Raji (cell line): ENCODE results near the gene PCDHA4.

Source experiments
- POLR2A ChIP-seq: IDR thresholded peaks from 2 replicates; pipeline ENCODE4 v1.6.1; 2011; ENCODE audit warnings: low read depth, low read length, control low read depth; ENCODE audit not compliant: insufficient read depth

The PCDHA4 gene

DNA sequence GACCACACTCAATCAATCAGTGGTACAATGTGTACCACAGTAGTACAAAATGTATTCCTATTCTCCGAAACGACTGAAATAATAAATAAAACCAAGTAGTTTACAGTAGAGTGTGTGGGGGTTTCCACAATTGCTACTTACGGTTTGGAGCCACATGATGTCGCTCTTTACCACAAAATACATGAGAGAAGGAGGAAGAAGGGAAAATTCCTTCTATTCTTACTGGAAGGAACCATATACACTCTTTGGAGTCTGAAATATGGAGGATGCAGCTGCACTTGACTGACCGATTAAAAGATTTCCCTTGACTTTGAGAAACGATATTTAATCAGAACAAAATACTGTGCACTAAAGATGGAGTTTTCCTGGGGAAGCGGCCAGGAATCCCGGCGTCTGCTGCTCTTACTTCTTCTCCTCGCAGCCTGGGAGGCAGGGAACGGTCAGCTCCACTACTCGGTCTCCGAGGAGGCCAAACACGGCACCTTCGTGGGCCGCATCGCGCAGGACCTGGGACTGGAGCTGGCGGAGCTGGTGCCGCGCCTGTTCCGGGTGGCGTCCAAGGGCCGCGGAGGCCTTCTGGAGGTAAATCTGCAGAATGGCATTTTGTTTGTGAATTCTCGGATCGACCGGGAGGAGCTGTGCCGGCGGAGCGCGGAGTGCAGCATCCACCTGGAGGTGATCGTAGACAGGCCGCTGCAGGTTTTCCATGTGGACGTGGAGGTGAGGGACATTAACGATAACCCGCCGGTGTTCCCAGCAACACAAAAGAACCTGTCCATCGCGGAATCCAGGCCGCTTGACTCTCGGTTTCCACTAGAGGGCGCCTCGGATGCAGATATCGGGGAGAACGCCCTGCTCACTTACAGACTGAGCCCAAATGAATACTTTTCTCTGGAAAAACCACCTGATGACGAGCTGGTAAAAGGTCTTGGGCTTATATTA, at the start of gene PCDHA4:
Gene PCDHA4 (plus strand): TSS at position 235 of the 942 bp plus-strand sequence.
- TF ChIP-seq POLR2A, result no peak

DNA sequence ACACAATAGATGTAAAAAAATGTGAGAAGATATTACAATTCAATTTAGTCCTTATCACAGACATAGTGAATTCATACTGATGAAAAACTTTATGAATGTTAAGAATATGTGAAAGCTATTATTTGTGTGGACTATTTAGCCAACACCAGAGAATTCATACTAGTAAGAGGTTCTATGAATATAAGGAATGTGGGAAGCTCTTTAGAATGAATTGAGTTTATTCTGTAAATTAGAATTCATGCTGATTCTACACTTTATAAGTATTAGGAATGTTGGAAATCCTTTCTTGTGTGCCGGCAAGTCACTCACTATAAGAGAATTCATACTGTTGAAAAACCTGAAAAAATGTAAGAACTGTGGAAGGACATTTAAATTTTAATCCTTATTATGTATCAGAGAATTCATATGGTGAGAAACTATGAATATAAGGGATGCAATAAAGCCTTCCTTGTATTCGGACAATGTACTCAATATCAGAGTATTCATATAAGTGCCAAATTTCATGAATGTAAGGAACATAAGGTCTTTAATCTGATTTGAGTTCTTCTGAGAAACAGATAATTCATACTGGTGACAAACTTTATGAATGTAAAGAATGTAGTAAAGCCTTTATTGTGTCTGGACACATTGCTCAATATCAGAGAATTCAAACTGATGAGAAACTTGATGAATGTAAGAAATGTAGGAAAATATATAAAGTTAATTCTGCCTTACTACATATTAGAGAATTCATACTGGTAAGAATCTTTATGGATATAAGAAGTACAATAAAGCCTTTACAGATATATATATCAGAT, 42.5 kb upstream of the PCDHA4 start:
- no peak for TF ChIP-seq POLR2A

DNA sequence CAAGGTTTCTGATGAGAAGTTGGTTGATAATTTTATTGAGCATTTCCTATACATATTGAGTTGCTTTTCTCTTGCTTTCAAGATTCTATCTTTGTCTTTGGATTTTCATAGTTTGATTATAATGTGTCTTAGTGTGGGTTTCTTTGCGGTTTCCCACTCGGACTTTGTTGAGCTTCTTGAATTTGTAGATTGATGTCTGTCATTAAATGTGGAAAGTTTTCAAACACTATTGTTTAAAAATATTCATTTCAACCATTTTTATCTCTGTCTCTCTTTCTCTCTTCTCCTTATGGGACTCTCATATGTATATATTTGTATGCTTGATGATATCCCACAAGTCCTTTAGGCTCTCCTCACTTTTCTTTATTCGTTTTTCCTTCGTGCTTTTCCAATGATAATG, 39.4 kb upstream of the PCDHA4 start:
- no peak for TF ChIP-seq POLR2A

DNA sequence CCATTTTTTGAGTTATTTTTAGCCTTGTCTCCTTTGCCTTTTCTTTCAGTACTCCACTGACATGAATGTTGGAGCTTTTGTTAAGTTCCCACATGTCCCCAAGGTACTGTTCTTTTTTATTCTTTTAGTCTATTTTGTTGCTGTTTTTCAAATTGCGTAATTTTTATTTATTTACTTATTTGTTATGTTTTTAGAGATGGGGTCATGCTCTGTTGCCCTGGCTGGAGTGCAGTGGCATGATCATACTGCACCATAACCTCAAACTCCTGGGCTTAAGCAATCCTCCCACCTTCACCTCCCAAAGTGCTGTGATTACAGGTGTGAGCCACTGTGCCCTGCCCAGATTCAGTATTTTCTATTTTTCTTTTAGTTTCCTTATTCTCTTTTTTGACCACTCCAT, 26.4 kb upstream of the PCDHA4 start:
- no peak for TF ChIP-seq POLR2A

DNA sequence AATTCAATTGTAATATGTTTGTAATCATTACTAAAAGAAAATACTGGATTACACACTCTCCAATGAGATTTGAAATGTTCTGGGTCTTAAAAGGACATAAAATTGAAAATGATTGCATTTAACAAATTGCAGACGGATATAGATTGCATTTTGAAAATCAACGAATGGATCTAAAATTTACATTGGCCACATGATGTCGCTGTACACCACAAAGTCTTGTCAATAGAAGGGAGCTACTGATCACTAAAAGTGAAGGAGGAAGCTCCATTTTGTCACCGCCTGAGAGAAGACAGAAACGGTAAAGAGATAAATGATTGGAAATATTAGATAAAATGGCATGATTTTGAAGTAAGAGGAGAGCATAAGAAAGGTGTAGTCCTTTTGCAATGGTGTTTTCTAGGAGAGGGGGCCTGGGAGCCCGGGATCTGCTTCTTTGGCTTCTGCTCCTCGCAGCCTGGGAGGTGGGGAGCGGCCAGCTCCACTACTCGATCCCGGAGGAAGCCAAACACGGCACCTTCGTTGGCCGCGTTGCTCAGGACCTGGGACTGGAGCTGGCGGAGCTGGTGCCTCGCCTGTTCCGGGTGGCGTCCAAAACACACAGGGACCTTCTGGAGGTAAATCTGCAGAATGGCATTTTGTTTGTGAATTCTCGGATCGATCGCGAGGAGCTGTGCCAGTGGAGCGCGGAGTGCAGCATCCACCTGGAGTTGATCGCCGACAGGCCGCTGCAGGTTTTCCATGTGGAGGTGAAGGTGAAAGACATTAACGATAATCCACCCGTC, 20.8 kb upstream of the PCDHA4 start, which contains the start of gene PCDHA1:
Gene PCDHA1 (plus strand): TSS at position 236 of the 782 bp plus-strand sequence.
- no peak for TF ChIP-seq POLR2A

DNA sequence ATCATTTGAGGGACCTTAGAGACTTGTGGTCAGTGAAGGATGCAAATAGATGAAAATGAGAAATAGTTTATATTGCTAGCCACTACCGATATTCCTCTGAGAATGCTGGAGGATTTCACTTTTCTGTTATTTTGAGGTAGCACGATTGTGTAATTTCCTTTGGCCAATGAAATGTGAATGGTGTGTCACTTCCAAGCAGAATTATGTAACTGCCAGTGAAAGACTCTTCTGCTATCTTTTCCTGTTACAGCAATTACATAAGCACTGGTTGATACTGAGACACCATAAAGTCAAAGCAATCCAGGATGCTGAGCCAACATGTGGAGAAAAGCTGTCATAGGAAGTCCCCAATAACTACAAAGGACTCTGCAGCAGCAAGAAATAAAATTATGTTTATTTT, 15.8 kb upstream of the PCDHA4 start:
- TF ChIP-seq POLR2A, result no peak

DNA sequence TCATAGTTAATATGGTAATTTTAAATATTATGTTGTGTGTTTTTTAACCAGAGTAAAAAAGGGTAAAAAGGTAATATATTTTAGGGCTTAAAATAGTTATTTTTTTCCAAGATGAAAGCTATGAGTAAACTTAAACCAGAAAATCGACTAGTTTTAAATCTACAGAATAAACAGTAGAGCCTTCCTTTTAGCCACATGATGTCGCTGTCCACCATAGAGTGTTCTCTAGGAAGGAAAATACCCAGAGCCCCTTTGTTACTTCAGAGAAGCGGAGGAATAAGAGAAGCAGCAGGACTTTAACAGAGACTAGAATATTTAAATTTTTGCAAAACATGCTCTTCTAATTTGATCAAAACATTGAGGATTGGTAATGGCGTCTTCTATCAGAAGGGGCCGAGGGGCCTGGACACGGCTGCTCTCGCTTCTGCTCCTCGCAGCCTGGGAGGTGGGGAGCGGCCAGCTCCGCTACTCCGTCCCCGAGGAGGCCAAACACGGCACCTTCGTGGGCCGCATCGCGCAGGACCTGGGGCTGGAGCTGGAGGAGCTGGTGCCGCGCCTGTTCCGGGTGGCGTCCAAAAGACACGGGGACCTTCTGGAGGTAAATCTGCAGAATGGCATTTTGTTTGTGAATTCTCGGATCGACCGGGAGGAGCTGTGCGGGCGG, 12.1 kb upstream of the PCDHA4 start, which contains the start of gene PCDHA2:
Gene PCDHA2 (plus strand): TSS at position 258 of the 664 bp plus-strand sequence.
- TF ChIP-seq POLR2A, result no peak

DNA sequence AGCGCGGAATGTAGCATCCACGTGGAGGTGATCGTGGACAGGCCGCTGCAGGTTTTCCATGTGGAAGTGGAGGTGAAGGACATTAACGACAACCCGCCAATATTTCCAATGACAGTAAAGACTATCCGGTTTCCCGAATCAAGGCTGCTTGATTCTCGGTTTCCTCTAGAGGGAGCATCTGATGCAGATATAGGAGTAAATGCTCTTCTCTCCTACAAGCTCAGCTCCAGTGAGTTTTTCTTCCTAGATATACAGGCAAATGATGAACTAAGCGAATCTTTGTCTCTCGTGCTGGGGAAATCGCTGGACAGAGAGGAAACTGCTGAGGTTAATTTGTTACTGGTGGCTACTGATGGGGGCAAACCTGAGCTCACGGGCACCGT, 11.6 kb upstream of the PCDHA4 start:
- no peak for TF ChIP-seq POLR2A

DNA sequence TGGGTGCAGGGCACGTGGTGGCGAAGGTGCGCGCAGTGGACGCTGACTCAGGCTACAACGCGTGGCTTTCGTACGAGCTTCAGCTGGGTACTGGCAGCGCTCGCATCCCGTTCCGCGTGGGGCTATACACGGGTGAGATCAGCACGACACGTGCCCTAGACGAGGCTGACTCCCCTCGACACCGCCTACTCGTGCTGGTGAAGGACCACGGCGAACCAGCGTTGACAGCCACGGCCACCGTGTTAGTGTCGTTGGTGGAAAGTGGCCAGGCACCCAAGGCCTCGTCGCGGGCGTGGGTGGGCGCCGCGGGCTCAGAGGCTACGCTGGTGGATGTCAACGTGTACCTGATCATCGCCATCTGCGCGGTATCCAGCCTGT, 10.2 kb upstream of the PCDHA4 start:
- no peak for TF ChIP-seq POLR2A

DNA sequence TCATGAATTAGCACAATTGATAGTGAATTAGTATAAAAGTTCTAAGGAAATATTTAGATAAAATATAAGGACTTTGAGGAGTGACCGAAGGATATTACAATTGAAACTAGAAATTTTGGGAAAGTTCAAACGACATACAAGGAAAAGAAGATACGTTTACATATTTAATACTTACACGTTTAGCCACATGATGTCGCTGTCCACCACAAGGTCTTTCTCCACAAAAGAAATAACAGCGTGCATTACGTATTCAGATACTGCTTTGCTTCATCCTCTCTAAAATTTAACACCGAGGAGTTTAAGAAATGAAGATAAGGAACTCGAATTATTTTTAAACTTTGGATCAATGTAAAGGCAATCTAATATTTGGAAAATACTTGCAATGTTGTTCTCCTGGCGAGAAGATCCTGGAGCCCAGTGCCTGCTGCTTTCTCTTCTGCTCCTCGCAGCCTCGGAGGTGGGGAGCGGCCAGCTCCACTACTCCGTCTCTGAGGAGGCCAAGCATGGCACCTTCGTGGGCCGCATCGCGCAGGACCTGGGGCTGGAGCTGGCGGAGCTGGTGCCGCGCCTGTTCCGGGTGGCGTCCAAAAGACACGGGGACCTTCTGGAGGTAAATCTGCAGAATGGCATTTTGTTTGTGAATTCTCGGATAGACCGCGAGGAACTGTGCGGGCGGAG, 5.9 kb upstream of the PCDHA4 start, which contains the start of gene PCDHA3:
Gene PCDHA3 (plus strand): TSS at position 242 of the 678 bp plus-strand sequence.
- no peak for TF ChIP-seq POLR2A

DNA sequence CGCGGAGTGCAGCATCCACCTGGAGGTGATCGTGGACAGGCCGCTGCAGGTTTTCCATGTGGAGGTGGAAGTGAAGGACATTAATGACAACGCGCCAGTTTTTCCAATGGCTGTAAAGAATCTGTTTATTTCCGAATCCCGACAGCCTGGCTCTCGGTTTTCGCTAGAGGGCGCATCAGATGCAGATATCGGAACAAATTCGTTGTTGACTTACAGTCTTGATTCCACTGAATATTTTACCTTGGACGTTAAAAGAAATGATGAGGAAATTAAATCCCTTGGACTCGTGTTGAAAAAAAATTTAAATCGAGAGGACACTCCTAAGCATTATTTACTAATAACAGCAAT, 5.4 kb upstream of the PCDHA4 start:
- no peak for TF ChIP-seq POLR2A

DNA sequence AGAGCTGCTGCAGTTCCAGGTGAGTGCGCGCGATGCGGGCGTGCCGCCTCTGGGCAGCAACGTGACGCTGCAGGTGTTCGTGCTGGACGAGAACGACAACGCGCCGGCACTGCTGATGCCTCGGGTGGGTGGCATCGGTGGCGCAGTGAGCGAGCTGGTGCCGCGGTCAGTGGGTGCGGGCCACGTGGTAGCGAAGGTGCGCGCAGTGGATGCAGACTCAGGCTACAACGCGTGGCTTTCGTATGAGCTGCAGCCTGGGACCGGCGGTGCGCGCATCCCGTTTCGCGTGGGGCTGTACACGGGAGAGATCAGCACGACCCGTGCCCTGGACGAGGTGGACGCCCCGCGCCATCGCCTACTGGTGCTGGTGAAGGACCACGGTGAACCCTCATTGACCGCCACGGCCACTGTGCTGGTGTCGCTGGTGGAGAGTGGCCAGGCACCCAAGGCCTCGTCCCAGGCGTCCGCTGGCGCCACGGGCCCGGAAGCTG, 4.0 kb upstream of the PCDHA4 start:
- no peak for TF ChIP-seq POLR2A

DNA sequence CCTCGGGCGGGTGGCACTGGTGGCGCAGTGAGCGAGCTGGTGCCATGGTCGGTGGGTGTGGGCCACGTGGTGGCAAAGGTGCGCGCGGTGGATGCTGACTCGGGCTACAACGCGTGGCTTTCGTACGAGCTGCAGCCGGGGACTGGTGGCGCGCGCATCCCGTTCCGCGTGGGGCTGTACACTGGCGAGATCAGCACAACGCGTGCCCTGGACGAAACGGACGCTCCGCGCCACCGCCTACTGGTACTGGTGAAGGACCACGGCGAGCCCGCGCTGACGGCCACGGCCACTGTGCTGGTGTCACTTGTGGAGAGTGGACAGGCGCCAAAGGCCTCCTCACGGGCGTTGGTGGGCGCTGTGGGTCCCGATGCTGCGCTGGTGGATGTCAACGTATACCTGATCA, 2.0 kb downstream of the PCDHA4 start:
- TF ChIP-seq POLR2A, result no peak

DNA sequence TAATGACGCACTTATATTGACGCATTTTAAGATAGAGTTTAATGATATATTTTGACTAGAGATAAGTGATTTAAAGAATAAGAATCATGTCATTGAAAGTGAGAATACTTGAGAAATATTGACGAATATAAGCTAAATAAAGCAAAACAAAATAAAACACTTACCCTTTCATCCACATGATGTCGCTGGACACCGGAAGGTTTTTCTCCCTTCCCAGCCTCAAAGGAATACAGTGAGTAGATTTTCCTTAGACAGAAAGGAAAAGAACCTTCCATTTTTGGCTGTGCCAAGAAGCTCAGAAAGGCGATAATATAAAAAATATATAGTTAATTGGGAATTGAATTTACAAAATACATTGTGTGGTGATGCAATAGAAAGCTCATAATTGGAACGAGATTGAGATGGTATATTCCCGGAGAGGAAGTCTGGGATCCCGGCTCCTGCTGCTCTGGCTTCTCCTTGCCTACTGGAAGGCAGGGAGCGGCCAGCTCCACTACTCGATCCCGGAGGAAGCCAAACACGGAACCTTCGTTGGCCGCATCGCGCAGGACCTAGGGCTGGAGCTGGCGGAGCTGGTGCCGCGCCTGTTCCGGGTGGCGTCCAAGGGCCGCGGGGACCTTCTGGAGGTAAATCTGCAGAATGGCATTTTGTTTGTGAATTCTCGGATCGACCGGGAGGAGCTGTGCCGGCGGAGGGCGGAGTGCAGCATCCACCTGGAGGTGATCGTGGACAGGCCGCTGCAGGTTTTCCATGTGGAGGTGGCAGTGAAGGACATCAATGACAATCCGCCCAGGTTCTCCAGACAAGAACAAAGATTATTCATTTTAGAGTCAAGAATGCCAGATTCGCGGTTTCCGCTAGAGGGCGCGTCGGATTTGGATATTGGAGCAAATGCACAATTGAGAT, 14.8 kb downstream of the PCDHA4 start, which contains the start of gene PCDHA5:
Gene PCDHA5 (plus strand): TSS at position 239 of the 906 bp plus-strand sequence.
- TF ChIP-seq POLR2A, result no peak
